ENCODE data around the gene PODN. TPM values are rescaled to one million over a fixed set of nuclear protein-coding genes. Genes with fewer than 3 reads are reported as not detected.

Gene PODN
- total and polyA plus RNA-seq, 2 experiments from 2014 or later, result 3.9 to 9.2 TPM

DNA sequence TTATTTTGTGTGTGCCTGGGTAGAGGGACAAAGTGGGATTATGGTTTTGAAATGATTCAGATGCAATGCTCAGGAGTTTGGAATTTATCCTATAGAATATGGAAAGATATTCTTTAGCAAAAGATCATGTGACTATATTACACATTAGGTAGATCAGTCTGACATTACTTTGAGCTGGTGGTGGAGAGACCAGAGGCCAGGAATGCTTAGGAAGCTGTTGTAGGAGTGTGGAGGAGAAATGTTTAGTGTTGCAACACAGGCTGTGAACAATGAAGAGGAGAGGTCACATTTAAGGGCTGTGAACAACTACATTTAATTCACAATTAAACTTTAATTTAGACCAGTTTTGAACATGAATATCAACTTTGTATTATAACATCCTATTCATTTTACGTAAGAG, 45.3 kb upstream of the PODN start:
- H3K4me3 ChIP-seq, result no peak overlapping the region
- no peaks in the 10 kb centered on the region for H3K9me3 ChIP-seq (ENCODE audit: low read depth)
- H3K79me2 ChIP-seq, result peaks cover 67% of the 10 kb centered on the region
- peak overlapping the region; percentile 89 for H3K4me2 ChIP-seq
- 91% methylated on average over 1 of the region's 1 CpG for WGBS (ENCODE audit: low lambda C conversion rate, missing lambda C conversion rate)
- no peaks in the 10 kb centered on the region for H3K4me1 ChIP-seq (ENCODE audit: insufficient read depth)
- no peak for TF ChIP-seq EZH2phosphoT487 (IDR thresholded peaks at IDR 0.05; ENCODE audit: low read depth, severe bottlenecking, unreplicated experiment)
- TF ChIP-seq, protein P1, sequence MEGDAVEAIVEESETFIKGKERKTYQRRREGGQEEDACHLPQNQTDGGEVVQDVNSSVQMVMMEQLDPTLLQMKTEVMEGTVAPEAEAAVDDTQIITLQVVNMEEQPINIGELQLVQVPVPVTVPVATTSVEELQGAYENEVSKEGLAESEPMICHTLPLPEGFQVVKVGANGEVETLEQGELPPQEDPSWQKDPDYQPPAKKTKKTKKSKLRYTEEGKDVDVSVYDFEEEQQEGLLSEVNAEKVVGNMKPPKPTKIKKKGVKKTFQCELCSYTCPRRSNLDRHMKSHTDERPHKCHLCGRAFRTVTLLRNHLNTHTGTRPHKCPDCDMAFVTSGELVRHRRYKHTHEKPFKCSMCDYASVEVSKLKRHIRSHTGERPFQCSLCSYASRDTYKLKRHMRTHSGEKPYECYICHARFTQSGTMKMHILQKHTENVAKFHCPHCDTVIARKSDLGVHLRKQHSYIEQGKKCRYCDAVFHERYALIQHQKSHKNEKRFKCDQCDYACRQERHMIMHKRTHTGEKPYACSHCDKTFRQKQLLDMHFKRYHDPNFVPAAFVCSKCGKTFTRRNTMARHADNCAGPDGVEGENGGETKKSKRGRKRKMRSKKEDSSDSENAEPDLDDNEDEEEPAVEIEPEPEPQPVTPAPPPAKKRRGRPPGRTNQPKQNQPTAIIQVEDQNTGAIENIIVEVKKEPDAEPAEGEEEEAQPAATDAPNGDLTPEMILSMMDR (IDR thresholded peaks at IDR 0.05; ENCODE audit: poor library complexity), result no peak
- TF ChIP-seq EZH2 (IDR thresholded peaks at IDR 0.05; ENCODE audit: borderline replicate concordance), result no peak
- no peaks in the 10 kb centered on the region for H4K20me1 ChIP-seq (ENCODE audit: insufficient read depth, poor library complexity, severe bottlenecking)
- no peak overlapping the region for H3K27ac ChIP-seq
- H3K9me2 ChIP-seq (replicated peaks; ENCODE audit: insufficient read depth), result no peaks in the 10 kb centered on the region
- no peak for DNase-seq (ENCODE audit: low spot score)
- H2AFZ ChIP-seq, result no peak overlapping the region
- H3K27me3 ChIP-seq, result no peaks in the 10 kb centered on the region
- no peaks in the 10 kb centered on the region for H3K36me3 ChIP-seq (replicated peaks; ENCODE audit: insufficient read depth, low read depth)

DNA sequence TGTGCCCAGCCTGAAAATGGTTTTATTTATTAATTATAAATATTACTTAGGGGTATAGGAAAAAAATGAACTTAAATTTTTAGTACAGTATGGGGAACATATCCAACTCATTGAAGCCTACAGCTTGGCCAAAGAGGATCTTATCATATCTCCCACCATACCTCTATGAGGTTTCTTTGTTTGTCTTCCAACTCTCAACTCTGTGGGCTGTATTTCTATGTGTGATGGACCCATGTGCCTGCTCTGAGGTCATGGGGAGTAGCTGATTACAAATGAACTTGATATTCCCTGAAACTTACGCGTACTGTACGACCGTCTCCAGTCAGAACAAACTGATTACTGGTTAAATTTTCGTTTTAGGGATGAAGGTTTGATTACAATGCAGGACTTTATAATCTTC, 41.4 kb upstream of the PODN start:
- no peaks in the 10 kb centered on the region for H4K20me1 ChIP-seq (ENCODE audit: insufficient read depth, poor library complexity, severe bottlenecking)
- over 99% methylated on average over 5 of the region's 5 CpGs for WGBS (ENCODE audit: low lambda C conversion rate, missing lambda C conversion rate)
- H3K79me2 ChIP-seq, result peaks cover 91% of the 10 kb centered on the region
- H3K9me2 ChIP-seq (replicated peaks; ENCODE audit: insufficient read depth), result no peaks in the 10 kb centered on the region
- H3K4me1 ChIP-seq (ENCODE audit: insufficient read depth), result no peaks in the 10 kb centered on the region
- no peak overlapping the region for H3K4me3 ChIP-seq
- no peak overlapping the region for H2AFZ ChIP-seq
- no peaks in the 10 kb centered on the region for H3K9me3 ChIP-seq (ENCODE audit: low read depth)
- no peak overlapping the region for H3K27ac ChIP-seq
- H3K36me3 ChIP-seq (replicated peaks; ENCODE audit: insufficient read depth, low read depth), result no peaks in the 10 kb centered on the region
- TF ChIP-seq EZH2 (IDR thresholded peaks at IDR 0.05; ENCODE audit: borderline replicate concordance), result no peak
- TF ChIP-seq, protein P1 (IDR thresholded peaks at IDR 0.05; ENCODE audit: poor library complexity), result no peak
- no peak for TF ChIP-seq EZH2phosphoT487 (IDR thresholded peaks at IDR 0.05; ENCODE audit: low read depth, severe bottlenecking, unreplicated experiment)
- H3K4me2 ChIP-seq, result no peak overlapping the region
- no peak for DNase-seq (ENCODE audit: low spot score)
- no peaks in the 10 kb centered on the region for H3K27me3 ChIP-seq

DNA sequence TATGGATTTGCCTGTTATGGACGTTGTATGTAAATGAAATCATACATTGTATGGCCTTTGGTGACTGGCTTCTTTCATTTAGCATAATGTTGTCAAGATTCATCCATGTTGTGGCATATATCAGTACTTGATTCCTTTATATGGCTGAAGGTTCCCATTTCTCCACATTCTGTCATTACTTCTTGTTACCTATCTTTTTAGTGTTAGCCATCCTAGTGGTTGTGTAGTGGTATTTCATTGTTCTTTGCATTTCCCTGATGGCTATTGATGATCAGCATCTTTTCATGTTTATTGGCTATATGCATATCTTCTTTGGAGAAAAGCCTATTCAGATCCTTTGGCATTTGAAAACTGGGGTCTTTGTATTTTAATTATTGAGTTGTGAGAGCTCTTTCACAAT, 39.8 kb upstream of the PODN start:
- H3K27ac ChIP-seq, result no peak overlapping the region
- no peaks in the 10 kb centered on the region for H3K36me3 ChIP-seq (replicated peaks; ENCODE audit: insufficient read depth, low read depth)

More for the DNA sequence above, 39.8 kb upstream of the PODN start:
- no peak for DNase-seq (ENCODE audit: low spot score)
- 94% methylated on average over 1 of the region's 1 CpG for WGBS (ENCODE audit: low lambda C conversion rate, missing lambda C conversion rate)
- no peaks in the 10 kb centered on the region for H3K9me2 ChIP-seq (replicated peaks; ENCODE audit: insufficient read depth)
- no peaks in the 10 kb centered on the region for H3K27me3 ChIP-seq
- no peaks in the 10 kb centered on the region for H4K20me1 ChIP-seq (ENCODE audit: insufficient read depth, poor library complexity, severe bottlenecking)
- no peak for TF ChIP-seq EZH2 (IDR thresholded peaks at IDR 0.05; ENCODE audit: borderline replicate concordance)
- TF ChIP-seq EZH2phosphoT487 (IDR thresholded peaks at IDR 0.05; ENCODE audit: low read depth, severe bottlenecking, unreplicated experiment), result no peak
- TF ChIP-seq, protein P1 (IDR thresholded peaks at IDR 0.05; ENCODE audit: poor library complexity), result no peak
- H3K4me3 ChIP-seq, result no peak overlapping the region
- H3K79me2 ChIP-seq, result peaks cover 85% of the 10 kb centered on the region
- no peaks in the 10 kb centered on the region for H3K4me1 ChIP-seq (ENCODE audit: insufficient read depth)
- H2AFZ ChIP-seq, result no peak overlapping the region
- H3K9me3 ChIP-seq (ENCODE audit: low read depth), result no peaks in the 10 kb centered on the region
- H3K4me2 ChIP-seq, result no peak overlapping the region

Data from hepatocyte (in vitro differentiated cells).